GM12878 (cell line): Measurements from ENCODE around the gene POLR3E. TPM values are rescaled to one million over a fixed set of nuclear protein-coding genes. Genes with fewer than 3 reads are reported as not detected.

Experiments
- ATAC-seq: fragments of 200-7000 bp; cut with Tn5 transposase; 3 replicates; pipeline ENCODE4 v1.9.1; 2020; ENCODE audit warnings: mild to moderate bottlenecking, moderate library complexity
- BruUV-seq: library from RNA; stranded (reverse); fragments of 400-500 nt; replicated peaks from 2 replicates; lab custom pipeline; 2021; lab: Mats Ljungman, UMichigan
- CTCF ChIA-PET: fragments of 300-600 bp; sonication (Branson Sonifier 250); formaldehyde crosslinking; extraction: SDS; loops from one replicate; lab custom pipeline; 2021; ENCODE audit warnings: inconsistent platforms; lab: Yijun Ruan, JAX
- POLR2A ChIA-PET: fragments of 350-600 bp; formaldehyde crosslinking; extraction: SDS; loops from one replicate; lab custom pipeline; 2021; ENCODE audit warnings: inconsistent platforms; lab: Charles Lee
- RAD21 ChIA-PET: fragments of 300-600 bp; sonication (Branson Sonifier 250); formaldehyde crosslinking; loops from one replicate; lab custom pipeline; 2023; ENCODE audit warnings: antibody characterized with exemption; ENCODE audit not compliant: unreplicated experiment; lab: Charles Lee
- SMC1A ChIA-PET: fragments of 300-600 bp; sonication (Branson Sonifier 250); formaldehyde crosslinking; loops from one replicate; lab custom pipeline; 2023; ENCODE audit not compliant: unreplicated experiment, uncharacterized antibody; lab: Charles Lee
- DNase-seq: peaks from one replicate; pipeline ENCODE4 v3.0.0-alpha.2; 2011; ENCODE audit warnings: low read depth, low spot score
- FAIRE-seq: peaks from 3 replicates; lab custom pipeline; 2011; peaks lifted over from hg19 to GRCh38; lab: Jason Lieb, UNC
- H2AFZ ChIP-seq: 2 replicates; pipeline ENCODE4 v1.6.0; 2011; ENCODE audit warnings: low read depth, low read length, control low read depth; ENCODE audit not compliant: control insufficient read depth
- H3K27ac ChIP-seq: 2 replicates; pipeline ENCODE4 v1.5.1; 2011; ENCODE audit warnings: control low read depth; ENCODE audit not compliant: control insufficient read depth, insufficient read depth
- H3K27me3 ChIP-seq, 2 experiments: replicated peaks in 1 of 2; 2 replicates each; pipeline versions ENCODE4 v1.6.0 to v1.6.1; 2011; ENCODE audit warnings: low read length in 1 of 2; ENCODE audit not compliant: control insufficient read depth in 2 of 2, insufficient read depth in 2 of 2
- H3K36me3 ChIP-seq, 2 experiments: 2 replicates each; pipeline ENCODE4 v1.5.1; 2011; ENCODE audit warnings: low read length in 1 of 2; ENCODE audit not compliant: control insufficient read depth in 2 of 2, insufficient read depth in 2 of 2
- H3K4me1 ChIP-seq: 2 replicates; pipeline ENCODE4 v1.6.1; 2011; ENCODE audit warnings: mild to moderate bottlenecking, low read length, moderate library complexity, mixed read lengths; ENCODE audit not compliant: control insufficient read depth, insufficient read depth
- H3K4me2 ChIP-seq: 2 replicates; pipeline ENCODE4 v1.6.0; 2011; ENCODE audit warnings: control low read depth; ENCODE audit not compliant: control insufficient read depth, insufficient read depth
- H3K4me3 ChIP-seq: fragments of 200-600 bp; sonication (generic); 2 replicates; pipeline ENCODE4 v1.5.1; 2016
- H3K79me2 ChIP-seq: 2 replicates; pipeline ENCODE4 v1.6.0; 2011; ENCODE audit warnings: low read length; ENCODE audit not compliant: control insufficient read depth, insufficient read depth
- H3K9ac ChIP-seq: 2 replicates; pipeline ENCODE4 v1.8.0; 2011; ENCODE audit warnings: low read length, control low read depth, mixed read lengths; ENCODE audit not compliant: control insufficient read depth, insufficient read depth
- H3K9me3 ChIP-seq: replicated peaks from 3 replicates; pipeline ENCODE4 v1.5.1; 2011; ENCODE audit warnings: mild to moderate bottlenecking, low read length; ENCODE audit not compliant: control insufficient read depth, insufficient read depth
- H4K20me1 ChIP-seq: 2 replicates; pipeline ENCODE4 v1.6.0; 2011; ENCODE audit not compliant: control insufficient read depth, insufficient read depth
- BMI1 ChIP-seq: fragments of 450-650 bp; IDR thresholded peaks from 2 replicates; pipeline ENCODE4 v1.6.1; 2016; ENCODE audit warnings: mild to moderate bottlenecking, moderate library complexity, borderline replicate concordance
- CHD1 ChIP-seq: IDR thresholded peaks from 2 replicates; pipeline ENCODE4 v1.6.1; 2012; ENCODE audit warnings: low read depth, low read length, improper control_type of control experiment
- FOS ChIP-seq: IDR thresholded peaks from 3 replicates; pipeline ENCODE4 v1.6.1; 2011; ENCODE audit warnings: borderline replicate concordance; ENCODE audit not compliant: insufficient read length; ENCODE audit errors: extremely low read depth
- MEF2B ChIP-seq: fragments of 450-650 bp; IDR thresholded peaks from 2 replicates; pipeline ENCODE4 v1.6.1; 2018; ENCODE audit warnings: mild to moderate bottlenecking, moderate library complexity; ENCODE audit not compliant: partially characterized antibody, poor library complexity, severe bottlenecking
- SMAD1 ChIP-seq: fragments of 450-650 bp; IDR thresholded peaks from 2 replicates; pipeline ENCODE4 v1.6.1; 2018; ENCODE audit warnings: mild to moderate bottlenecking, low read depth; ENCODE audit not compliant: partially characterized antibody
- ZZZ3 ChIP-seq: IDR thresholded peaks from 2 replicates; pipeline ENCODE4 v1.6.1; 2011; ENCODE audit warnings: low read depth; ENCODE audit not compliant: control insufficient read depth, insufficient read length
- WGBS: methylation state at CpG from one replicate; pipeline ENCODE4 v1.1.6; 2016; ENCODE audit warnings: low lambda C conversion rate; ENCODE audit not compliant: insufficient replicate concordance, insufficient coverage; ENCODE audit errors: missing lambda C conversion rate; 5-methylcytosine and 5-hydroxymethylcytosine counted together
- in situ Hi-C: fragments of 300-500 bp; cut with MboI; formaldehyde crosslinking; loops from 9 replicates; pipeline ENCODE4 v1.14.3; 2018; ENCODE audit warnings: mixed read lengths
- intact Hi-C: fragments of 100-400 bp; cut with micrococcal nuclease; formaldehyde crosslinking; loops from one replicate; pipeline ENCODE4 v1.14.2; 2022; ENCODE audit not compliant: unreplicated experiment
- polyA plus RNA-seq, 11 experiments: library from polyadenylated mRNA; depleted of rRNA in 4 of 11; unstranded in 6 of 11; stranded (reverse) in 5 of 11; fragments of >200 nt; fragmentation: Nextera tagmentation in 4 of 11; fragmentation: Illumina TruSeq in 1 of 11; extraction: Ambion mirVana in 4 of 11; extraction: Trizol in 1 of 11; gene quantifications; 1 replicate in 1 of 11; 2 replicates in 10 of 11; pipeline versions ENCODE4 v1.2.1 to v1.2.3, GENCODE V29; 2011 to 2016; ENCODE audit warnings: inconsistent platforms in 2 of 11, missing spikeins in 2 of 11, low read depth in 1 of 11
- total RNA-seq, 4 experiments: library from RNA; depleted of rRNA in 3 of 4; stranded (reverse); fragments of >200 nt in 3 of 4; fragmentation: Illumina TruSeq in 1 of 4; extraction: Trizol in 1 of 4; gene quantifications; 2 replicates each; pipeline versions ENCODE4 v1.2.1 to v1.2.3, GENCODE V29; 2013 to 2021
- TF ChIP-seq, protein P1 (sequence below): fragments of 450-650 bp; IDR thresholded peaks from 2 replicates; pipeline ENCODE4 v1.6.1; 2017; ENCODE audit warnings: borderline replicate concordance
- TF ChIP-seq, protein P2 (sequence below): IDR thresholded peaks from 2 replicates; pipeline ENCODE4 v1.6.1; 2012; ENCODE audit warnings: low read depth, low read length, improper control_type of control experiment
- TF ChIP-seq, protein P3 (sequence below): fragments of 450-650 bp; IDR thresholded peaks from 2 replicates; pipeline ENCODE4 v1.6.1; 2014; ENCODE audit warnings: mild to moderate bottlenecking
- TF ChIP-seq, protein P4 (sequence below): IDR thresholded peaks from 2 replicates; pipeline ENCODE4 v1.6.1; 2011; ENCODE audit warnings: mild to moderate bottlenecking, low read depth, low read length, moderate library complexity; ENCODE audit not compliant: insufficient replicate concordance
- TF ChIP-seq, protein P5 (sequence below): IDR thresholded peaks from 2 replicates; pipeline ENCODE4 v1.6.1; 2012; ENCODE audit warnings: low read depth, low read length, improper control_type of control experiment
- TF ChIP-seq, protein P6 (sequence below): fragments of 450-650 bp; IDR thresholded peaks from 2 replicates; pipeline ENCODE4 v1.6.1; 2016; ENCODE audit warnings: mild to moderate bottlenecking, moderate library complexity, borderline replicate concordance

Gene POLR3E
- total and polyA plus RNA-seq, 10 of the 15 experiments (the other 5 are each of a cell fraction or from before 2014, with no cell fraction given), result 11.1 to 79.5 (median 39.7) TPM

DNA sequence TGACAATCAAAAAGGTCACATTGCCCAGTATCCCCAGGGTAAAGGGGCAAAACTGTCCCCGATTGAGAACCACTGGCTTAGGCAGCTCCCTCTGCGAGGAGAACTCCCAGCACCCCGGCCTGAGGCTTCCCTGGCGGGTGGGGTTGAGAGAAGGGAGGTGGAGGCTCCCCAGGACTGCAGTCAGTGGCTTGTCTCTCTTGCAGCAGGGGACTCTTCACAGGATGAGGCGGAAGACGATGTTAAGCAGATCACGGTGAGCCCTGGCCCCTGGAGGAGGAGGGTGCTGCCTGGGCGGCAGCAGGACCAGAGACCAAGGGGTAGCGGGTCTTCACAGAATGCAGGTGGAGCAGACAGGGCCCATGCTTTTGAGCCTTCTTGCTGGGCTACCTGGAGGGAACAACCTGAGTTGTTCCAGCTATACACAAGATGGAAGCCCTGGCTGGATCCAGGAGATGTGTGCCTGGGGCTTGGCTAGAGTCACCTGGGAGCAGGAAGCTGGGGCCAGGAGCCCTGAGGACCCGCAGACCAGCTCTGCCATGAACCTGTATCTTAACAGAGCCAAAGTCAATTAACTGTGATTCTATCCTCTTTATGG is 16.8 kb downstream of the POLR3E start:
- Histone ChIP-seq H2AFZ (no peak overlapping the region), H3K9ac (no peak overlapping the region), H3K27ac (no peak overlapping the region), H3K4me2 (no peak overlapping the region), H3K4me3 (no peak overlapping the region), H3K79me2 (no peaks in the 10 kb centered on the region), H3K27me3 (no peaks in the 10 kb centered on the region), H3K4me1 (no peaks in the 10 kb centered on the region), H3K9me3 (no peaks in the 10 kb centered on the region), H4K20me1 (no peaks in the 10 kb centered on the region), H3K36me3 (peaks cover 28 to 35% of the 10 kb centered on the region in 2 experiments; a peak in 3 of 4 replicates)
- in situ Hi-C loops (loop anchor here (25.0 kb wide), 1 partner anchor 248 kb away; no protein-coding TSS in a partner anchor), intact Hi-C loops (no loop called here)
- ChIA-PET SMC1A (no interaction called here), RAD21 (no interaction called here), CTCF (no interaction called here), POLR2A (no interaction called here)
- BruUV-seq, result no TSS peak
- WGBS, result 95% methylated on average over 10 of the region's 10 CpGs
- FAIRE-seq (no peak), DNase-seq (no peak), ATAC-seq (no peak)
- no peak for TF ChIP-seq MEF2B
- TF ChIP-seq CHD1, result no peak
- TF ChIP-seq, protein P1, sequence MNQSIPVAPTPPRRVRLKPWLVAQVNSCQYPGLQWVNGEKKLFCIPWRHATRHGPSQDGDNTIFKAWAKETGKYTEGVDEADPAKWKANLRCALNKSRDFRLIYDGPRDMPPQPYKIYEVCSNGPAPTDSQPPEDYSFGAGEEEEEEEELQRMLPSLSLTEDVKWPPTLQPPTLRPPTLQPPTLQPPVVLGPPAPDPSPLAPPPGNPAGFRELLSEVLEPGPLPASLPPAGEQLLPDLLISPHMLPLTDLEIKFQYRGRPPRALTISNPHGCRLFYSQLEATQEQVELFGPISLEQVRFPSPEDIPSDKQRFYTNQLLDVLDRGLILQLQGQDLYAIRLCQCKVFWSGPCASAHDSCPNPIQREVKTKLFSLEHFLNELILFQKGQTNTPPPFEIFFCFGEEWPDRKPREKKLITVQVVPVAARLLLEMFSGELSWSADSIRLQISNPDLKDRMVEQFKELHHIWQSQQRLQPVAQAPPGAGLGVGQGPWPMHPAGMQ, result no peak
- TF ChIP-seq, protein P2, sequence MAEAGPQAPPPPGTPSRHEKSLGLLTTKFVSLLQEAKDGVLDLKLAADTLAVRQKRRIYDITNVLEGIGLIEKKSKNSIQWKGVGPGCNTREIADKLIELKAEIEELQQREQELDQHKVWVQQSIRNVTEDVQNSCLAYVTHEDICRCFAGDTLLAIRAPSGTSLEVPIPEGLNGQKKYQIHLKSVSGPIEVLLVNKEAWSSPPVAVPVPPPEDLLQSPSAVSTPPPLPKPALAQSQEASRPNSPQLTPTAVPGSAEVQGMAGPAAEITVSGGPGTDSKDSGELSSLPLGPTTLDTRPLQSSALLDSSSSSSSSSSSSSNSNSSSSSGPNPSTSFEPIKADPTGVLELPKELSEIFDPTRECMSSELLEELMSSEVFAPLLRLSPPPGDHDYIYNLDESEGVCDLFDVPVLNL, result no peak
- TF ChIP-seq SMAD1, result no peak
- TF ChIP-seq BMI1, result no peak
- TF ChIP-seq, protein P3, sequence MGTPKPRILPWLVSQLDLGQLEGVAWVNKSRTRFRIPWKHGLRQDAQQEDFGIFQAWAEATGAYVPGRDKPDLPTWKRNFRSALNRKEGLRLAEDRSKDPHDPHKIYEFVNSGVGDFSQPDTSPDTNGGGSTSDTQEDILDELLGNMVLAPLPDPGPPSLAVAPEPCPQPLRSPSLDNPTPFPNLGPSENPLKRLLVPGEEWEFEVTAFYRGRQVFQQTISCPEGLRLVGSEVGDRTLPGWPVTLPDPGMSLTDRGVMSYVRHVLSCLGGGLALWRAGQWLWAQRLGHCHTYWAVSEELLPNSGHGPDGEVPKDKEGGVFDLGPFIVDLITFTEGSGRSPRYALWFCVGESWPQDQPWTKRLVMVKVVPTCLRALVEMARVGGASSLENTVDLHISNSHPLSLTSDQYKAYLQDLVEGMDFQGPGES, result no peak
- TF ChIP-seq, protein P4, sequence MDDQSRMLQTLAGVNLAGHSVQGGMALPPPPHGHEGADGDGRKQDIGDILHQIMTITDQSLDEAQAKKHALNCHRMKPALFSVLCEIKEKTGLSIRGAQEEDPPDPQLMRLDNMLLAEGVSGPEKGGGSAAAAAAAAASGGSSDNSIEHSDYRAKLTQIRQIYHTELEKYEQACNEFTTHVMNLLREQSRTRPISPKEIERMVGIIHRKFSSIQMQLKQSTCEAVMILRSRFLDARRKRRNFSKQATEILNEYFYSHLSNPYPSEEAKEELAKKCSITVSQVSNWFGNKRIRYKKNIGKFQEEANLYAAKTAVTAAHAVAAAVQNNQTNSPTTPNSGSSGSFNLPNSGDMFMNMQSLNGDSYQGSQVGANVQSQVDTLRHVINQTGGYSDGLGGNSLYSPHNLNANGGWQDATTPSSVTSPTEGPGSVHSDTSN, result no peak
- TF ChIP-seq FOS, result no peak
- TF ChIP-seq, protein P5, sequence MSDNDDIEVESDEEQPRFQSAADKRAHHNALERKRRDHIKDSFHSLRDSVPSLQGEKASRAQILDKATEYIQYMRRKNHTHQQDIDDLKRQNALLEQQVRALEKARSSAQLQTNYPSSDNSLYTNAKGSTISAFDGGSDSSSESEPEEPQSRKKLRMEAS, result no peak
- TF ChIP-seq, protein P6, sequence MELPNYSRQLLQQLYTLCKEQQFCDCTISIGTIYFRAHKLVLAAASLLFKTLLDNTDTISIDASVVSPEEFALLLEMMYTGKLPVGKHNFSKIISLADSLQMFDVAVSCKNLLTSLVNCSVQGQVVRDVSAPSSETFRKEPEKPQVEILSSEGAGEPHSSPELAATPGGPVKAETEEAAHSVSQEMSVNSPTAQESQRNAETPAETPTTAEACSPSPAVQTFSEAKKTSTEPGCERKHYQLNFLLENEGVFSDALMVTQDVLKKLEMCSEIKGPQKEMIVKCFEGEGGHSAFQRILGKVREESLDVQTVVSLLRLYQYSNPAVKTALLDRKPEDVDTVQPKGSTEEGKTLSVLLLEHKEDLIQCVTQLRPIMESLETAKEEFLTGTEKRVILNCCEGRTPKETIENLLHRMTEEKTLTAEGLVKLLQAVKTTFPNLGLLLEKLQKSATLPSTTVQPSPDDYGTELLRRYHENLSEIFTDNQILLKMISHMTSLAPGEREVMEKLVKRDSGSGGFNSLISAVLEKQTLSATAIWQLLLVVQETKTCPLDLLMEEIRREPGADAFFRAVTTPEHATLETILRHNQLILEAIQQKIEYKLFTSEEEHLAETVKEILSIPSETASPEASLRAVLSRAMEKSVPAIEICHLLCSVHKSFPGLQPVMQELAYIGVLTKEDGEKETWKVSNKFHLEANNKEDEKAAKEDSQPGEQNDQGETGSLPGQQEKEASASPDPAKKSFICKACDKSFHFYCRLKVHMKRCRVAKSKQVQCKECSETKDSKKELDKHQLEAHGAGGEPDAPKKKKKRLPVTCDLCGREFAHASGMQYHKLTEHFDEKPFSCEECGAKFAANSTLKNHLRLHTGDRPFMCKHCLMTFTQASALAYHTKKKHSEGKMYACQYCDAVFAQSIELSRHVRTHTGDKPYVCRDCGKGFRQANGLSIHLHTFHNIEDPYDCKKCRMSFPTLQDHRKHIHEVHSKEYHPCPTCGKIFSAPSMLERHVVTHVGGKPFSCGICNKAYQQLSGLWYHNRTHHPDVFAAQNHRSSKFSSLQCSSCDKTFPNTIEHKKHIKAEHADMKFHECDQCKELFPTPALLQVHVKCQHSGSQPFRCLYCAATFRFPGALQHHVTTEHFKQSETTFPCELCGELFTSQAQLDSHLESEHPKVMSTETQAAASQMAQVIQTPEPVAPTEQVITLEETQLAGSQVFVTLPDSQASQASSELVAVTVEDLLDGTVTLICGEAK, result no peak
- TF ChIP-seq ZZZ3, result no peak
